Stimulated activated naive CD8-positive, alpha-beta T cell treated with anti-CD3 and anti-CD28 coated beads, Interleukin-15, Interleukin-2, amounts not matched to agents 100 U/mL and 50 U/mL, for 24 hours (primary cell): ENCODE data around the gene SIRT3.
A peak's percentile ranks its signal among the peaks of the same experiment; 100 is the strongest.
"Not testable (repeated sequence)": the region's sequence is repeated elsewhere in the genome, so short reads cannot be mapped to it uniquely, and the experiment has no call there.

Experiments used
- ATAC-seq: fragments of 150-1000 bp; cut with Tn5 transposase; one replicate; pipeline ENCODE4 v1.10.0; 2021
- DNase-seq: peaks from one replicate; pipeline ENCODE4 v3.0.0; 2021

SIRT3 gene

DNA sequence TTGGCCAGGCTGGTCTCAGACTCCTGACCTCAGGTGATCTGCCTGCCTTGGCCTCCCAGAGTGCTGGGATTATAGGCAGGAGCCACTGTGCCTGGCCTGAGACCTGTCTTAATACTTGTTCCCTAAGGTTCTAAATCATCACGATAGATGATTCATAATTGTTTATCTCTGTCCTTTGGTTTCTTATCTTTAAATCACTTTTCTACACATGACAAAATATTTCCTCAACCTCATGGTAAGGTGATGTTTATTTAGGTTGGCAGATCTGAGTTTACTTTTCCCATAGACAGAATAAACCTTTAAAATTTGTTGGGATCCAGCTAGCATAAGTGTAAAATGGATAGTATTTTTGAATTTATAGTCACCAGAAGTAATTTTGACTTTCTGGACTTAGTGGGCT, 4.2 kb upstream of the SIRT3 start:
- DNase-seq (no peak), ATAC-seq (no peak)

DNA sequence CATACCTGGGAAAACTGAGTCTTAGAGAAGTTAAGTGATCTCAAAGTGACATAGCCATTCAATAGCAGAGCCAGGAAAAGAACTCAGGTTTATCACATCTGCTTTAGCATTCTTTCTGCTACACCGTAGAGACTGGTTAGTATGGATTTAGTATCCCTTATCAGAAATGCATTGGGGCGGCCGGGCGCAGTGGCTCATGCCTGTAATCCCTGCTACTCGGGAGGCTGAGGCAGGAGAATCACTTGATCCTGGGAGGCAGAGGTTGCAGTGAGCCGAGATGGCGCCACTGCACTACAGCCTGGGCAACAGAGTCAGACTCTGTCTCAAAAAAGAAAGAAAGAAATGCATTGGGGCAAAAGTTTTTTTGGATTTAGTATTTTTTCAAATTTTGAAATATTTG, 2.2 kb upstream of the SIRT3 start:
- ATAC-seq, DNase-seq: not testable (repeated sequence)

DNA sequence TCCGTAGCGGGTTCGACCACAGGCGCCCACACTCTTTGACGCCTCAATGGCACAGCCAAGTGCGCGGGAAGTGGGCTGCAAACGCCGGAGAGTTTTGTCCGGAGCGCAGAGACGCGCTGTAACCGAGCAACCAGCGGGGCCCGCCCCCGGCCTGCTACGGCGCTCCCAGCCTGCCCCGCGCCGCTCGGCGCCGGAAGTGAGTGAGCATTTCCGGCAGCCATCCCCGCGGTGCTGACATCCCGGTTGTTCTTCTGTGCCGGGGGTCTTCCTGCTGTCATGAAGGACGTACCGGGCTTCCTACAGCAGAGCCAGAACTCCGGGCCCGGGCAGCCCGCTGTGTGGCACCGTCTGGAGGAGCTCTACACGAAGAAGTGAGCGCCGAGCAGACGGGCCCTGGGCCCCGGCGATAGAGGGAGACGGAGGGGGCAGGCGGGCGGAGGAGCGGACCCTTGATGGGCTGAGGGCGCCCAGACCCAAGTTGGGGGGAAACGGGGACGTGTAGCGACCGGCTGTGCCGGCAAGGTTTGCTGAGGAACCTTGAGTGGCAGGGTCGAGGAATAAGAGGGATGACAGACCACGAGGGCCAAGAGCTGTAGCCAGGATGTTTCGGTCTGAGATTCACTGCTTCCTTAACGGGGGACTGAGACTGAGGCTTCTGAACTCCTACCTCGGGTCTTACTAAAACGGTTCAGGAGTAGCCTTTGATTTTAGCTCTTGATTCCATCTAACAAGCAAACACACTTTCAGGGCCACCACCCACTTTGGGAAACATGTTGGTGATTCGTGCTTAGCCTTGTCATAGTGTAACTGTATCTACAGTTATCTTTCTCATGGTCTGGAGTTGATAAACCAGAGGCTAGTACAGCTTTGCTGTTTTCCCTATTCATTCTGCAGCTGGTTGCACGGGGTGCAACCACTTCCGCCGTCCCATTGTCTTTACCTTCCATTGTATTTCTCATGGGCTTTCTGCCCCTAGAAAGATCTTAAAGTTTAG, 929 bp upstream of the SIRT3 start, which contains the start of gene PSMD13:
TSS of gene PSMD13 (plus strand) at position 203 of the 994 bp plus-strand sequence. CDS start at position 277, 74 bp downstream.
- ATAC-seq: peak; percentile 86

DNA sequence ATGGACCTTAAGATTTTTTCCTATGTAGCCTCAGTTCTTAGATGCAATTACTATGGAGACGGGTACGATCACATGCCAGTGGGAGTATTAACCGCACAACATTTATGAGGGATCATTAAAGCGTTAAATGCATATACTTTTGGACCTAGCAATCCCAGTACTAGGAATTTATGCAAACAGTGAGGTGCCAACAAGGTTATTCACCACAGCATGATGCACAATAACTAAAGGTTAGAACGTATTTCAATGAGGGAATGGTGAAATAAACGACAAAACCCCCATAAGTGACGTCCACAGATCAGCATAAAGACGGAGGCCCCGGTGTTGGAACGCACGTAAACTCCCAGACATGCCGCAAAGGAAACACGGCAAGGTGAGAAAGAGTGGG, 539 bp downstream of the SIRT3 start:
- ATAC-seq (peak; percentile 57), DNase-seq (no peak)

More for the DNA sequence above, 929 bp upstream of the SIRT3 start, which contains the start of gene PSMD13:
- DNase-seq: peak; percentile 93

DNA sequence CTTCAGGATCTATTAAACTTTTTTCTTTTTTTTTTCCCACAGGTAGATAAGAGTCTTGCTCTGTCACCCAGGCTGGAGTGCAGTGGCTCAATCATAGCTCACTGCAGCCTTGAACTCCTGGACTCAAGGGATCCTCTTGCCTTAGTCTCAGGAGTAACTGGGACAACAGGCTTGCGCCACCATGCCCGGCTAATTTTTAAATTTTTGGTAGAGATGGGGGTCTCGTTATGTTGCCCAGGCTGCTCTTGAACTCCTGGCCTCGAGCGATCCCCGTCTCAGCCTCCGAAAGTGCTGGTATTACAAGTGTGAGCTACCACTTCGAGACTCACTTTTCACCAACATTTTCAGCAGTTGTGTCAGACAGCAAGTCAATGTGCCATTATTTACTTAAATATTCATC, 962 bp downstream of the SIRT3 start:
- ATAC-seq: no peak

DNA sequence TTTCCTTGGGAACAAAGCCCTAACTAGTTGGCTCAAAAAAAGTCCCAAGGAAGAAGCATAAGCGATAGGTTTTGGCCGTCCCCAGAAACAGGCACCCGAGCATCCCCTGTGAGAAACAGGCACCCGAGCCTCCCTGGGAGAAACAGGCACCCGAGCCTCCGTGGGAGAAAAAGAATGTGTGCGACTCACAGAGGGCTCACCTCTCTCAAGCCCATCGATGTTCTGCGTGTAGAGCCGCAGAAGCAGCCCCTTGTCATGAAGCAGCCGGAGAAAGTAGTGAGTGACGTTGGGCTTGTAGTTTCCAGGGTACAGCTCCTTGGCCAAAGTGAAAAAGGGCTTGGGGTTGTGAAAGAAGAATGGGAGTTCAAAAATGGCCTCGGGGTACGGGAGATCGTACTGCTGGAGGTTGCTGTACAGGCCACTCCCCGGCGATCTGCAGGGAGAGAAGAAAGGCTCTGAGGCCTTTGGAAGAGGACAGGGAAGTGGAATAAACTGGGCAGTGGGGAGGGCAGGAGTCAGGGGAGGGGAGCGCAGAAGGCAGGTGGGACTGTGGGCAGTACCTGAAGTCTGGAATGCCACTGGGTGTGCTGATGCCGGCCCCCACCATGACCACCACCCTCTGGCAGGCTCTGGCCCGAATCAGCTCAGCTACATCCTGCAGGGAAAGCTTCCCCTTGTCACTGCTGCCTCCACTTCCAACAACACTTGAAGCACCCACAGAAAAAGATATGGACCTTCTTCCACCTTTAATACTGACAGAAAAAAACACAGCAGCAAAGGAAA, 3.2 kb downstream of the SIRT3 start:
- ATAC-seq: no peak
- no peak for DNase-seq

More for the DNA sequence above, 962 bp downstream of the SIRT3 start:
- DNase-seq: no peak

DNA sequence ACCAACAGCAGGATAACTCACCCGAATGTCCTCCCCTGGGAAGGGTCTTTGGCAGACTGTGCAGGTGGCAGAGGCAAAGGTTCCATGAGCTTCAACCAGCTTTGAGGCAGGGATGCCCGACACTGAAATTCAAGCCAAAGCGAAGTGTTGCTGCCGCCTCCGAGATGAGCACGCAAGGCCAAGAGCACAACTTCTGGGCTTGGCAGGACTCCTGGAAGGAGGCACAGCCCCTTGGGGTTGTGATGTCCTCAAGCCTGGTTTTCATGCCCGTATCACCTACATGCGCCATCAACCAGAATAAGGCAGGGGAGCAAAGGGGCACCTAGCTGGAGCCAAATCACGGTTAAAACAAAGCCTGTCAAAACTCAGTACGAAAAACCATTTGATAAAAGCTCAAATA, 5.7 kb downstream of the SIRT3 start:
- DNase-seq (no peak), ATAC-seq (no peak)

DNA sequence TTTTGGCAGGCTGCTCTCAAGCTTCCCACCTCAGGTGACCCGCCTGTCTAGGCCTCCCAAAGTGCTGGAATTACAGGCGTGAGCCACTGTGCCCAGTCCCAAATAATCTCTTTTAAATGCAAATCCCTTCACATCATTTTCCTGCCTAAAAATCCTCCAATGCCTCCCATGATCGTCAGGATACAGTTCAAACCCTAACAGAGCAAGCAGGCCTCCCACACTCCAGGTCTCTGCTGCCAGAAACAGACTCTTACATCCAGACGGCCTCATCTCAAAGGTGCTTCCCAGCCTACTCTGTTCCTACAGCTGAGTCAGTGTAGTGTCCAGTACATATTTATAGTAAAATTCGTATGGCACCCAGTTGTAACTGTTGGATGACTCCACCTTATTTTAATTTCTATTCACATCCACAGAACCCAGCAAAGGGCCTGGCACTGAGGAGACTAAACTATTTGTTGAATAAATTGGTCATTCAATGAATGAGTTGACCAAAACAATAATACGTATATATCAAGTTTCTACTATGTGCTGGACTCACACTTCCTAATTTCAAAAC, 8.2 kb downstream of the SIRT3 start:
- no peak for DNase-seq
- no peak for ATAC-seq

DNA sequence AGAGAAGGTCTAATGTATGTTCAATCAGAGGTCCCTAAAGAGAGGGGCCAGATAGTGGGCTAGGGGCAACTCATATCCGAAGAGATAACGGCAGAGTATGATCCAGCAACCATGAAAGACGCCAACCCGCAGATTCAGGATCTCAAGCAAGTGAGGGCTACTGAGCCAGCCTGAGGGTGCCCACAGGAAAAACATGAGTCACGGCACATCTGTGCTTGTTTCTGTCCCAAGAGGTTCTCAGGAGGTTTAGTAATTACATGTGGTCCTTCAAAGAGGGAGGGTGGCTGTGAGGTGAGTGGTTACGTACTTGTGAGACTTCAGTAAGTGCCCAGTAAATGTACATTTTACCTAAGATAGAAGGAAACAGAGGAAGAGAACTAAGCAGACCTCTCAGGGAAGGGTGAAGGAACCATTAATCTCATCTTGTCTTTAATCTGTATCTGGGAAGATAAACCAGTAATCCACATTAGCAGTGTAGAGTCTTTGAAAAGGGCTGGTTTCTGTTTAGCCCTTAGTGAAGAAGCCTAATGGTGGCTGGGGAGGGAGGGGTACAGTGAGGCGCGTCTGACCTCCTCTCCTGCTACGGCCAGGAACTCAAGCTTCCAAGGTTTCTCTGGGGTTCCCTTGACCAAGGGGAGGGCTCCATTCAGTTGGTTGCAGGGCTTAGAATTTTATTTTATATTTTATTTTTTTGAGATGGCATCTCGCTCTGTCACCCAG, 10.2 kb downstream of the SIRT3 start:
- DNase-seq (peak; percentile 38), ATAC-seq (peak; percentile 94)

DNA sequence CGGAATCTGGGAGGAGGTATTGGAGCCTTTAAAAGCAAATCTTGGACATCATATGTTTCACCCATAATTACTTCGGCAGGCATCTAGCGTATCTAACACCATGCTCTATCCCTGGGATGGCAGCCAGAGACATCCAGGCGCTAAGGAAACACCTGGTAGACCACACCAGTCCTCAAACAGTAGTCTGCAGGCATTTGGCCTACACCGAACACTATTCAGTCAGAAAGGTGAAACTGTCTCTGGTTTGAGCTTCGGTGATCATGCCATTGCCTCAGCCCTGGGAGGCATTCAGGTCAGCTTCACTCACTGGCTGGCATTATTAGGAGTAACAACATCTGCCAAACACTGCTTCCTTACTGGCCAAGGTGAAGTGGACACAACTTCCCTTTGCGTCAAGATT, 11.7 kb downstream of the SIRT3 start:
- DNase-seq (no peak), ATAC-seq (no peak)

DNA sequence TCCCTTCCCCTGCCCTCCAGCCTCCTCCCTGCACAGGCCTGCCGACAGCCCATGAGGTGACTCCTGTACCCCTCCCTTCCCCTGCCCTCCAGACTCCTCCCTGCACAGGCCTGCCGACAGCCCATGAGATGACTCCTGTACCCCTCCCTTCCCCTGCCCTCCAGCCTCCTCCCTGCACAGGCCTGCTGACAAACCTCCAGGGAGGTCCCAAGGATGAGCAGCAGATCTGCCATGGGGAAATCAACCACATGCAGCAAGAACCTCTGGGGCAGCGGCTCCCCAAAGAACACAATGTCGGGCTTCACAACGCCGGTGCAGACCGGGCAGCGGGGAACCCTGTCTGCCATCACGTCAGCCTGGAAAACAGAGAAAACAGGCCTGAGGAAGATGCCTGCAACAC, 12.3 kb downstream of the SIRT3 start:
- no peak for ATAC-seq
- no peak for DNase-seq

DNA sequence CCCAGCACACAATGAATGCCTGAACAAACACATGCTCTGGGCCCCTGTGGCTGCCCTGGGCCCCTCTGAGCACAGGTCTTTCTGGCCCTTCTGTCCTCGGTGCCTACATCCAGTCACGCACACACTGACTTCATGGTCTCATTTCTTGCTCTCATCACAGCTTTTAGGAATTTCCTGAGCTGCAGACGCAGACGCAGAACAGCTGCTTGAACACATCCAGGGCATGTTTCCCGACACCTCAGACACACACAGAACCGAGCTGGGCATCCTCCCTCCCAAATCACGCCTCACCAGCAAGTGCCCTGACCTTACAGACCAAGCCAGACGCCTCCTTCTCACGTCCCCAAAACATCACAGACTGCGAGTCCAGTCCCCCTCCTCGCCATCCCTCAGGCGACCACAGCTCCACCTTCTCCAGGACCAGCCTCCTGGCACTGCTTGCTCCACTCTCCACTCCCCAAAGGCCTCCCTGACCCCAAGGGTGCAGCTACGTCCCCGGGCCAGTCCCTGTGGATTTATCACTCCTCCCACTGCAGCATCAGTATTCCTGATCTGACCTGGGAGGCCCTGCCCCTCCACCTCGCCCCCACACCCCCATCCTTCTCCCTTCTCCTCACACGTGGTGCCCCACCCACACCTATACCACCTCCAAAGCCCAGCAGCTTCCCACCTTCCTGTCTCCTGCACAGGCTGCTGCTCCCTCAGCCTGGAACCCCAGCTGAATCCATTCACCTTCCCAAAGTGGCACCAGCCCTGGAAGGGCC, 12.9 kb downstream of the SIRT3 start:
- DNase-seq: no peak
- no peak for ATAC-seq

DNA sequence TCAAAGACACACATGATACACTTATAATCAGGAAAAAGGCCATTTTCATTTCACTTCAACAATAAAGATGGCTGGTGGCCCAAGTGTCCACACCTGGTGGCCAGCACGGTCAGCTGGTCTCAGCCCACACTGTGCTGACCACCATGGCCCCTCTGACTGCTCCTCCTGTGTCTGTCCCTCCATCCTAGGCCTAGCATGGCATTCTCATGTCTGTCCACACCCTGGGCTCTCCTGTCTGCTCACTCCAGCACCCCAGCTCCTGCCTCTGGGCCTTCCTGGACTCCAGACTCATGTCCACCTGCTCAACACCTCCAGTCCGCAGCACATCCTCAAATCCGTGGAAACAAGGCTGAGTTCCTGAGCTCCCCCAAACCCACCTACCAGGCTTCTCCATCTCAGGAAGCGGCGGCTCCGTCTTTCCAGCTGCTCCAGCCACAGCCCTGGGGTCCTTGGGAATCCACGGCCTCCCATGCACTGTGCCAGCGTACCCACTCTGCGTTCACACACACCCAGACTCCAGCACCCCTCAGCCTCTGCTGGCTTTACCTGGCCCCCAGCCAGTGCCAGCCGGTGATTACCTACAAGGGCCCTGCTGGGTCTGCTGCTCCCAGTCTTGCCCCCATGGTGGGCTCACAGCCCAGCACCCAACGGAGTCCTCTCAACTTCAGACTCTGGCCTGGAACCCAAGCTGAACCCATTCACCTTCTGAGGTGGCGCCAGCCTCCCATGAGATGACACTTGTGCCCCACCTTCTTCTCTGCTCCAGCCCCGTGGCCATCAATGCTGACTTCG, 13.9 kb downstream of the SIRT3 start:
- ATAC-seq (no peak), DNase-seq (no peak)

DNA sequence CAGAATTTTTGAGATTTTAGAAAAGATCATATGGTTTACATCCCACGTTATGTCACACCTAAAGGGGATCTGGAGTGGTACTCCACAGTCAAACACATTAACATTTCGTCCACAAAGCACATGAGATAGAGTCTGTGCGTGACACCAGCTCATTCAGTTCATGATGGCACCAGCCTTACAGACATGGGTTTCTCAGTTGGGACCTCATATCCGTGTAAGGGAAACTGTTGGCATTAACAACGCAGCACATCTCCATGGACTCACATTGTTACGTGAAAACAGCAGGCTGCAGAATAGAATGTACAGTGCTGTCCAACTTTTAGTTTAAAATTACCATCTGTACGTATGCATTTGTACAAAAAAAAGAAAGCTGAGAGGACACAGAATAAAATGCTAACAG, 14.6 kb downstream of the SIRT3 start:
- ATAC-seq: no peak
- no peak for DNase-seq

DNA sequence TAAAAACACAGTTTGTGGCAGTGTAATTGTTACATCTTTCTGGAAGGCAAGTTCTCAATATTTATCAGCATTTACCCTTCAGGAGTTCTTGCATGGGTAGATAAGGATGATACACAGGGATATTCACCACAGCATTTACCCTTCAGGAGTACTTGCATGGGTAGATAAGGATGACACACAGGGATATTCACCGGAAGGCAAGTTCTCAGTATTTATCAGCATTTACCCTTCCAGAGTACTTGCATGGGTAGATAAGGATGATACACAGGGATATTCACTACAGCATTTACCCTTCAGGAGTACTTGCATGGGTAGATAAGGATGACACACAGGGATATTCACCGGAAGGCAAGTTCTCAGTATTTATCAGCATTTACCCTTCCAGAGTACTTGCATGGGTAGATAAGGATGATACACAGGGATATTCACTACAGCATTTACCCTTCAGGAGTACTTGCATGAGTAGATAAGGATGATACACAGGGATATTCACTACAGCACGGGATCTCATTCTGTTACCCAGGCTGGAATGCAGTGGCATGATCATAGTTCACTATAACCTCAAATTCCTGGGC, 15.4 kb downstream of the SIRT3 start:
- DNase-seq, ATAC-seq: not testable (repeated sequence)

DNA sequence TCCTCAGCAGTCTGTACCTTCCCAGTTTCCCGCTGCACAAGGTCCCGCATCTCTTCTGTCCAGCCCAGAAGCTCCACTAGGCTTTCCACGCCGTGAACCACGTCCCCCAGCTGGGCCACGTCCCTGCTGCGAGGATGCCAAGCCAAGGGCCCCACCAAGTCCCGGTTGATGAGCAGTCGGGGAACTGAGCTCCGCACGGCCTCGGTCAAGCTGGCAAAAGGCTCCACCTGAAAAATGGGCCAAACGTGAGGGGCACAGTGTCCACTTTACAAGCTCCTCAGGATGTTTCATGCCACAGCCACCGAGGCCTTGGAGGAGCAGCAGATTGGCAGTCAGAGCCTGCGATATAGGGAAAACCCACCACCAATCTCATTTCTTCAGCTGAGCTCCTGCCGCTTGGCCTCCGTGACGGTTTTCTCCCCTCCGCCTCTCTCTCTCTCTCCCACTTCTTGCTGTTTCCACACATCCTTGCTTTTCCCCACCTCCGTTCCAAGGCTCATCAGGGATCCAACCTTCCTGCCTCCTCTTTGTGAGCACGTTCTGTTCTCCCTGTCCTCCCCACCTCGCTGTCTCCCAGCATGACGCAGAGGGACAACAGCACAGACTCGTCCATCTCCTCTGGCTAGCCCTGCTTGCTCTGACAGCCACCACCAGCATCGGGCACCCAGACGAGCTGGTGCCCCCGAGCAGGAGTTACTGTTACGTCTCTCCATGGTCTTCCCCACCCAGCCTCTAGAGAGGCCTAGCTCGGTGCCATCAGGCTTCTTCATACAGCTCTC, 17.1 kb downstream of the SIRT3 start:
- DNase-seq (no peak), ATAC-seq (no peak)

DNA sequence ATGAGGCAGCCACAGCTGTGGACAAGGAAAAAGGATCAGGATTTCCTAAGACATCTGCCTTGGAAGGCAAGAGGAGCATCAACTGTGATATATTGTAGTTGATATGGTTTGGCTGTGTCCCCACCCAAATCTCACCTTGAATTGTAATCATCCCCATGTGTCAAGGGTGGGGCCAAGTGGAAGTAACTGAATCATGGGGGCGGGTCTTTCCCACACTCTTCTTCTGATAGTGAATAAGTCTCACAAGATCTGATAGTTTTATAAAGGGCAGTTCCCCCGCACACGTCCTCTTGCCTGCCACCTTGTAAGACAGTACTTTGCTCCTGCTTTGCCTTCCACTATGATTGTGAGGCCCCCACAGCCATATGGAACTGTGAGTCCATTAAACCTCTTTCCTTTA, 18.4 kb downstream of the SIRT3 start:
- ATAC-seq (no peak), DNase-seq (no peak)

DNA sequence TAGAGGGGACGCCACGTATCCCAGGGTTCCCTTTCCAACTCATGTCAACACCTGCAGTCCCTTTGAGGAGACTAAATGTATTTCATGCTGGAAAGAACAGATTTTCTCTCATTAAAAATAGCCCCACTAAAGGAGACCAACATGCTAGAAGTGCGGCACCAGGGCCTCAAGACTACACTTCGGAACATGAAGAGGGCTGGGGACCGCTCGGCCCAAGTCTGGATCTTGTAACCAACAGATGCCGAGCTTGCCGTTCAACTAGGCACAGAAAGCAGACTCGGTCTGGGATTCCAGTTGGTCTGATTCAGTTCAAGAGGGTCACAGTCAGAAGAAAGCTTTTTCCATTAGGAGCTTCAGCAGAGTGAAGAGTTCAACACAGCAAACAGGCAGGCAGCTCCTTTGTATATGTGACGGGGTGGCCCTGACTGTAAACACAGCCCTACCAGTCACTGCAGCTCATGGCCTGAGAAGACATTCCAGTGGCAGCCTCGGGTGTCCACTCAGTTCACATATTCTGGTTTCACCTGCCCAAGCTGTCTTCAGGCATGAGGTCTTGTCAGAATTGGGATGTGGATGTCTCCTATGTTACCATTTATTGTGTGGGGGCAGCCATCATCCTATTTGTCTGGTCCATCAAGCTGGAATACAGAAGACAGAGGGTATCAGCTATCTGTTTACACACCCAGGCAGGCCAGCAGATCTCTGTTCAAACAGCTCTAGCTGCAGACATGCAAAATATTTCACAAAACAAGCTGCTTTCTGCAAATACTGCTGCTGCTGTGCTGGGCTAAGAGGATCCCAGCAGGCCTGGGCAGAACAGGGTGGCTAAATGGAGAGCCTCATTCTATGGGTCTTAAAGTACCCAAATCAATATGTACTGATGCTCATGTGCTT, 19.8 kb downstream of the SIRT3 start:
- ATAC-seq: no peak

More for the DNA sequence above, 19.8 kb downstream of the SIRT3 start:
- DNase-seq: no peak
